NOMO-1 (cell line): ENCODE data around the gene DGAT2L6.
"Not testable (repeated sequence)": the region's sequence is repeated elsewhere in the genome, so short reads cannot be mapped to it uniquely, and the experiment has no call there.

Experiments used
- DNase-seq, 2 experiments: peaks; one replicate each; lab custom pipeline; 2025; ENCODE audit not compliant: unreplicated experiment in 2 of 2; lab: John Stamatoyannopoulos, UW

The DGAT2L6 gene

DNA sequence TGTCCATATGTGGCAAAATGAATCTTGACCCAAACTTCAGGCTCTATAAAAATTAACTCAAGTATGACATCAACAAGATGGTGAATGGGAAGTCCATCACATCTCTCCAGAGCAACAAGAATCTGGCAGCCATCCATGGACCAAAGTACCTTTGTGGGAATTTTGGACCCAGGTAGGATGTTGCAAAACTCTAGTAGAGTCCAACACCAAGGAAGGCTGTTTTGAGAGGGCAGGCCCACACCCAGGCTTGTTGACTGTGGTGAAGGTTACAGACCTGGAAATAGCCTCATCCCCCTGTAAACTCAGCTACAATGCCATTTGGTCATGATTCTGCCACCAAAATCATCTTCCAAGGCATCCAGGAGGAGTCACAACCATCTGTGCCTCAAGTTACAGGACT is 12.9 kb downstream of the DGAT2L6 start:
- DNase-seq = no peak

DNA sequence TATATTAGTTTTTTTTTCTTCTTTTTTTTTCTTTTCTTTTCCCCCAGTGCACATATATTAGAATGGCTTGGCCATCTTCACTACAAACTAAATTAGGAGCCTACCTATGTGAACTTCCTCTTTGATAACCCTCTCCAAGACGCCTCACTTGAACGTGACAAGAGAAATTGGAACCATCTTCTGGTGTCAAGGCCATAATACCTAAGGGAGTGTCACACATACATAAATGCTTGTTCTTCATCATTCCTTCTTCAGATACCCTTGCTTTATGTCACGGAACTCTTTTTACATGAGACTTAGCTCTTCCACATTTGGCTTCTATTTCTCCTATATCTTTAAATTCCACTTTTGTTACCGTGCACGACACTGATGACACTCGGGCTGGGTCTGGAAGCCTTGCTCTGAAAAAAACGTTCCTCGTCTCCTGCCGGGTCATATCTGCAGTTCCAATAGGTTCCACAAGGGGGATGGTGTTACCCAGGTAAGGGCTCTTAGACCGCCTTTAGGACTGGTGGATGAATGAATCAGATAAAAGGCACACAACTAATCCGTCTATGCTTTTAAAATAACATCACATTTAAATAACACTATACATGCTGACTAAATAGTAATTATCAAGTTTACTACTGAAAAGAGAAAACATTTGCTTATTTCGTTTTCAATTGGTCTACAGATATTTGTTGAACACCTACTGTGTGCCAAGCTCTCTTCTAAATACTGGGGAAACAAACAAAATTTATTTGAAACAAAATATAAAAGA is 19.9 kb downstream of the DGAT2L6 start:
- DNase-seq = peak in 1 of 2 experiments; percentile 32

DNA sequence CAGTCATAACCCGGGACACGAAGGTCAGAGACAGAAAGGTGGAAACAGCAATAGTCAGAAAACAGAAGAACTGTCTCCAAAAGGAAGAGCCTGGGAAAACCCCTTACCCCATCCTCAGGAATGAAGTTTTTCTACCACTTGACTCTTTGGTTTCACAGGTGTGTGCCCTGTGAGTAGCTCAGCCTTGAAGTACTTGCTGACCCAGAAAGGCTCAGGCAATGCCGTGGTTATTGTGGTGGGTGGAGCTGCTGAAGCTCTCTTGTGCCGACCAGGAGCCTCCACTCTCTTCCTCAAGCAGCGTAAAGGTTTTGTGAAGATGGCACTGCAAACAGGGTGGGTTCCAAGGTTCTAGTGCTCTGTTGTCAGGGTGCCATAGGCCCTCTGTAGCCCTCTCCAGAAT is 24.4 kb downstream of the DGAT2L6 start:
- DNase-seq = no peak

DNA sequence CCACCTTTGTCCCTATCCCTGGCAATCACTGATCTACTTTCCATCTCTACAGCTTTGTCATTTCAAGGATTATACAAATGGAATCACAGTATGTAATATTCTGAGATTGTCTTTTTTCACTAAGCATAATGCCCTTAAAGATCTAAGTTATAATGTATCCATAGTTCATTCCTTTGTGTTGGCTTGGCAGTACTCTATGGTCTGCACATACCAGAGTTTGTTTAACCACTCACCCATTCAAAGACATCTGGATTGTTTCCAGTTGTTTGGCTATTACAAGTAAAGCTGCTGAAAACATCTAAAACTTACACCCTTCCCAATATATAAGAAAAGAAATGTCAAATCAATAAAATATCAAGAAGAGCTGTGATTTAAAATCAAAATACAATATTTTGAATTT is 31.2 kb downstream of the DGAT2L6 start:
- no peak for DNase-seq

DNA sequence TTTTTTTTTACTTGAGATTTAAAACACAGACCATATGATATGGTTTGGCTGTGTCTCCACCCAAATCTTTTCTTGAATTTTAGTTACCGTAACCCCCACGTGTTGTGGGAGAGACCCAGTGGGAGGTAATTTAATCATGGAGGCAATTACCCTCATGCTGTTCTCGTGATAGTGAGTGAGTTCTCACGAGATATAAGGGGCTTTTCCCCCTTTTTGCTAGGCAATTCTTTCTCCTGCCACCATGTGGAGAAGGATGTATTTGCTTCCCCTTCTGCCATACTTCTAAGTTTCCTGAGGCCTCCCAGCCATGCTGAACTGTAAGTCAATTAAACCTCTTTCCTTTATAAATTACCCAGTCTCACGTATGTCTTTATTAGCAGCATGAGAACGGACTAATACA is 32.3 kb downstream of the DGAT2L6 start:
- DNase-seq = not testable (repeated sequence)

DNA sequence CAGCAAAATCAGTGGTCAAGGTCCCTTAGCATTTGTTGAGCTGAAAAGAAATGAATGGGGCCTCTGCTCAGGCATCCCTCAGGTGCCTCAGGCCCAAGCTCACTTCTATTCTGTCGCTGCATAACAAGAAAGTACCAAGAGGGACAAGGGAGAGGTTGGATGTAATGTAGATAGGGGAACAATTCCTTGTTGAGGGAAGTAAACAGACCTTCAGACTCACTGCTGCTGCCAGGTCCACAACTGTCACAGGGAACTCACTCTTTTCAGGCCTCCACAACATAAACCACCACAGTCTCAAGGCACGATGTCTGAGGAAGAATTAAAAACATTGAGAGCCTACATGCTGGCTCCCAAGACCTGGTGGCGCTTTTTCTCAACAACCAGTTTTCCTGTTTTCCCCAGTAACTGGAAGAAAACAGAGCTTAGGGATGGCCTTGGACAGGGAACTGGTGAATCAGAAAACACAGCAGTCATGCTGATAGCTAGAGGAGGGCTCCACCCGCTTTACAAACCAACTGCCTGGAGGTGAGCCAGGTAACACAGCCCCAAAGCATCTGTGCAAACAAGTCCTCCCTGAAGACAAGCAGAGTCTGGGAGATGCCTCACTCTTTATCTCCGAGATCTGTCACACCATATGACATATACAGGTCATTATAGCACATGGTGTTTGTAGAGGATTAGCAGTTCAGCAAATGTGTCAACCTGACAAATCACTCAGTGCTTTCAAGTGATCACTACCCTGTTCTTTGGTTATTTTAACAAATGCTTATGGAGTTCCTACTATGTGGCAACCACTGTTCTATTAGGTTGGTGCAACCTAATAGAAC is 42.9 kb downstream of the DGAT2L6 start:
- no peak for DNase-seq

DNA sequence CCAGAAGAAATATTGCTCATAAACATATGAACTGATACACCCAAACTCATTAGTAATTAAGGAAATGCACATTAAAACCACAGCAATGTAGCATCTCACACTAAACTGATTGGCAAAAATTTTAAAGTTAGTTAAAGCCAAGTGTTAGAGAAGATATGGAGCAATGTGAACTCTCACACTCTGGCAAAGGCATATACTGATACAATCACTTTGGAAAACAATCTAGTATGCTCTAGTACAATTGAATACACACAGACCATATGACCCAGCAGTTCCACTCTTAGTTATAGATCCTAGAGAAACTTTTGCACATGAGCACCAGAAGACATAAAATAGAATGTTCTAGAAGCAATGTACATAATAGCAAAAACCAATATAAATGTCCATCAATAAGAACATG is 48.8 kb downstream of the DGAT2L6 start:
- no peak for DNase-seq

DNA sequence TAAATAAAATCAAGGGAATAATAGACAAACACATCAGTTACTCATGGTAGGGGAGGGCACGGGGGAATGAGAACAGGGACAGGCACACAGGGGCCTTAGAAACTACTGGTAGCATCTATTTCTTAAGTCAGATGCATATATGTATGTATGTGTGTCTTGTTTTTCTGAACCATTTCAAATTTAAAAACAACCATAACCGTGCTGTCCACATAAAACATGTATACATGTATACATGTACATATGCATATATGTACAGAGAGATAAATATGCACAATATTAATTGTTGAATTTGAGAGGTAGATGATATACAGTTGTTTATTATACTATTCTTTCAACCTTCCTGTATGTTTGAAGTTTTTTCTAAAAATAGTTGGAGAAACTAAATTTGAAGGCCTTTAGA is 49.4 kb downstream of the DGAT2L6 start:
- no peak for DNase-seq

DNA sequence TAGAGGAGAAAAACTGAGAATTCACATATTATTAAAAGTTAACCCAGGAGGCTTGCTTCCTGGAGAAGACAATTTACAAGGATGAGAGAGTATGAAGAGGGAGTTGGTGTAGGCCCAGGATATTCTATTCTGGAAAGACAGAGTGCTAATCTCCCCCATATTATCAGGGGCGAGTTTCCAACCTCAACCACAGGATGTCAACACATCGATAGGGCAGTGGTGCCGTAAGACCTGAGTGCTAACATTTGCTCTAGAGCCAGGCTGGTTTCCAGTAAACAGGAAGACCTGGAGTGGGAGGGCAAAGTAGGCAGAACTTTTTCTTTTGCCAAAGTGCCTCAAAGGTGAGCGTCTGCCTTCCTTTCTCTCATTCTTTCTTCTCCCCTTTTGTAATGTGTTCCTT is 54.4 kb downstream of the DGAT2L6 start:
- DNase-seq = no peak

DNA sequence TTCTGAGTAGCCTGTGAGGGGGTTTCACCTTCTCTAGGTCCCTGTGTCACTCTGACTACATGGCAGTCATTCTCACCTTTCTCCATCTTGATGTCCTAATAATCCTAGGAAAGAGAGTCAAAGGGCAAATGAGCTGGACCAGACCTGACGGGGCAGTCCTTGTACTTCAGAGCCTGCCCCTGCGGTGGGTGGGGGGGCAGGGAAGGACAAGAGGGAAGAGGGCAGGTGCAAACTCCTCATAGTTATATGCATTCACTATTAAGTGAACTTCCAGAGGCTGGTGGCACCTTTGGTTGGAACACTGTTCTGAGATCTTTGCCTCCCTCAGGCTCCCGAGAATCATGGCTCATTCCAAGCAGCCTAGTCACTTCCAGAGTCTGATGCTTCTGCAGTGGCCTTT is 57.1 kb downstream of the DGAT2L6 start, which contains the start of gene AWAT1:
AWAT1 (plus strand) TSS at position 301 of the 400 bp plus-strand sequence; CDS start at position 342, 41 bp downstream.
- no peak for DNase-seq

DNA sequence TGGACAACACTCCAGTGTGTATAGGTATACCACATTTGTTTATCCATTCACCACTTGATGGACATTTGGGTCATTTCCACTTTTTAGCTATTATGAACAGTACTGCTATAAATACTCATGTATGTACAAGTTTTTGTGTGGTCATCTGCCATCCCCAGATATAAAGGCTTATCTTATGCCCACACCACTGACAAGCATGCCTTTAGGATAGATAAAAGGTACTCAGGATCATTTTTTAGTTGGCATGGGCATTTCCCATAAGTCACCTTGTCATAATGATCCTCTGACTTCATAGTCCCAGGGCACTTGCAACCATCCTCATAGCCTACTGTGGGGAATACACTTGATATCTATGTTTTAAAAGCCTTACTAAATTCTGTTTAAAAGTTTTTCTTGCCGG is 63.5 kb downstream of the DGAT2L6 start:
- DNase-seq = no peak

DNA sequence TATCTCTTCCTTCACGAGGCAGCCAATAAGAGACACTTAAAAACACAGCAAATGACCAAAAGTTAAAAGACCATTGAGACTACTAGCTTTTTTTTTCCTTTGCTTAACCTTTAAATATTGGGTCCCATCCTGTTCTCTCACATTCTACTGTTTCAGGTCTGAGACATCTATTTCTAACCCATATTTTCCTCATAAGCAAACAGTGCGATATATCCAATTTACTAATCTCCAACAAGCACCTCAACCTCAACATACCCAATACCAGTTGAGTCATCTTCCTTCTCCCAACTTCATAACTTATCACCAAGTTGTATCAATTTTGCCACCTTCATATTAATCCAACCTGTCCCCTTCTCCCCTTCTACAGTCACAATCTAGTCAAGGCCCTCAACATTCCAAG is 64.2 kb downstream of the DGAT2L6 start:
- no peak for DNase-seq

DNA sequence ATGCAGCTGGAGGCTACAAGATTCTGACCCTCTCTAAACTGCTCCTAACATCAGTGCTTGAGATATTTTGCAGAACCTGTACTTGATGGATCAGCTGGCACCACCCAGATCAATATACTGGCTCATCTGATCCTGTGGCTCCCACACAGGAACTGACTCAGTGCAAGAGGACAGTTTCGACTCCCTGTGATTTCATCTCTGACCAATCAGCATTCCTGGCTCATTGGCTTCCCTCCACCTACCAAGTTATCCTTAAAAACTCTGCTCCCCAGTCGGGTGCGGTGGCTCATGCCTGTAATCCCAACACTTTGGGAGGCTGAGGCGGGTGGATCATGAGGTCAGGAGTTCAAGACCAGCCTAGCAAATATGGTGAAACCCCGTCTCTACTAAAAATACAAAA is 66.3 kb downstream of the DGAT2L6 start:
- DNase-seq = not testable (repeated sequence)

DNA sequence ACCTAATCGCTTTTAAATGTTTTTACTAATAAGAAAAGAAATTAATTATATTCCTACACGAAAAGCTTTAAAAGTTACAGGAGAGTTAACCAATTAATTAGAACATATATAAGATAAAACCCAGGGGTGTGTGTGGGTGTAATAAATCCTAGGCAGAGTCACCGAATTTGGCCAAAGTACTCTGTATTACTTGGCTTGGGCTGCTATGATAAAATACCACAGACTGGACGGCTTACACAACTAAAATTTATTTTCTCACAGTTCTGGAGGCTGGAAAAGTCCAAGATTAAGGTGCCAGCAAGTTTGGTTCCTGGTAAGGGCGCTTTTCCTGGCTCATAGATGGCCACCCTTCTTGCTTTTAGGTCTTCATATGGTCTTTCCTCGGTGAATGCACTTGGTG is 67.6 kb downstream of the DGAT2L6 start:
- no peak for DNase-seq

DNA sequence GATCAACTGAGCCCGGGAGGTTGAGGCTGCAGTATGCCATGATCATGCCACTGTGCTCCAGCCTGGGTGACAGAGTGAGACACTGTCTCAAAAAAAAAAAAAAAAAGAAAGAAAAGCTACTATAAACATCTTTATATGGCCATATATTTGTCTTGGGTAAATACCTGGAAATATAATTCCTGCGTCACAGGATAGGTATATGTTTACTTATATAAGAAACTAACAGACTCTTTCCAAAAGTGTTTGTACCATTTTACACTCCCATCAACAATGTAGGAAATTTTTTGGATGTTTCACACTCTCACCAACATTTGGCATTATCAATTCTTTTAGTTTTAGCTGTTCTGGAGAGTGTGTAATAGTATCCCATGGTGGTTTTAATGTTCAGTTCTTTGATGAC is 70.0 kb downstream of the DGAT2L6 start:
- DNase-seq = no peak

DNA sequence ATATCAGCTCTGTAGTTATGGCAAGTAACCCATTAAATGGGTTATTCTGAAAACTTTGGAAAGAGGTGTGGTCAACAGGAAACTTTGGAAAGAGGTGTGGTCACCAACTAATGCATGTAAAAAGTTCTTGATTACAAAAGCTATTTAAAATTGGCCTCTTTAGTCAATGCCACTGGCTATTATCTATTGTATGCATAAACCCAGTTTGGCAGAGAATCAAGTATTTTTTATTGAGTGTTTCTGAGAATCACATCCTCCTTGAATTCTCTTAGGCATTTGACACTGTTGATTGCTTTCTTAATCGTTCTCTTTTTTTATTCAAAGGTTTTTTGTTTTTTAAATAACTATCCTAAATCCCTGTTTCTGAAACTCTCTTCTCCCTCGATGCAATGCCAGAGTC is 75.2 kb downstream of the DGAT2L6 start:
- DNase-seq = no peak

DNA sequence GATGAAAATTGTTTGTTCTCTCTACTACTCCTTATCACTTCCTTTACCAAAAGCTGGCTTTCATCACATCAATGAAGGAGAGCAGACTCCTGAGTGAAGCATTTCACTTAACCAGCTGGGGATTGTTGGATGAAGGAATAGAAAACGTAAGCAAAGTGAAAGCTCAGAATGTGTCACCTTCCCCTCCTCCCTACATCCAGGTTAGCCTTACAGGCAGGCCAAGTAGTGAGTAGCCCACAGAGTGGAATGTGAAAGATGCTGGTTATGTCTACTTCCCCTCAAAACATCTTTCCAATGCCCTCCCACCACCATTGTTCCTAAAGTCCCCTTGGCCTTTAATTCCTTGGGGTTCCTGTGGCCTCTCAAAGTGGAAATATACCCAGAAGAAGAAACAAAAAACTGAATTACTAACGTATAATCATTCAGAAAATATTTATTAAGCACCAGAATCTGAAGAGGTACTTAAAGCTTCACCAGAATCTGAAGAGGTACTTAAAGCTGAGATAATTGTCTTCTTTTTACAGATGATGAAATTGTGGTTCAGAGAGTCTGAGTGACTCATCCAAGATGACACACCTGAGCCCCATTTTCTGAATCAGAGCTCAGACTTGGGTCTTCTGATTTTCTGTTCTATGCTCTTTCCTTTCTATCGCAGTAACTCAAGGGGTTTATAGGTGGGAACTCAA is 76.2 kb downstream of the DGAT2L6 start:
- DNase-seq = no peak

DNA sequence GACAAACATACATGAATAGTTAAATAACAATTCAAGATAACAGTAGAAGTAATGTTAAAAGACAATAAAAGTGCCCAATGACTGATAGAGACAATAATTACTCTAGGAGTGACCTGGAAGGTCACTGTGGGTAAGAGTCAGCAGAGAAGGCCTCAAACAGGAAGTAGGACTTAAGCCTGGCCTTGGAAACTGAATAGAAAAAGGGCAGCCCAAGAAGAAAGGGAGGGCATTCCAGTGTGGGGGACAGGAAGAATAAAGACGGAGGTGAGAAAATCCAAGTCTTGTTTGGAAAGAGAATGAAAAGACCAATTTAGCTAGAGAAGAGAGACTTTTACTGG is 76.7 kb downstream of the DGAT2L6 start:
- DNase-seq = no peak

DNA sequence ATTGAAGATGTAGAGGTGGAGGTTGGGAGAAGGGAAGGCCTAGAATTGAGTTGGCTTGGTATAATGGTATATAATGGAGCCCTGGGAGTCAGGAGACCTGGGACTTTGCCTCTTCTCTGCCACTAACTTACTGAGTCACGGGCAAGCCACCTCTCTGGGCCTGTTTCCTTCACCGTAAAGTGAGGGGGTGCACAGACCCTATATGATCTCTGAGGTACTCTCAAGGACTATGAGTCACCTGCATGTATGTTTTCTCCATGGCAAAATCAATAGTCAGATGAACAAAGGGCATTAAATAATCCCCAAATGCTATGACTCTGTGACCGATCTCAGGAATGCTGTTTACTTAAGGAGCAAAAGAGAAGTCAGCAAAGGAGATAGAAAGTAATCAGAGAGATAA is 77.6 kb downstream of the DGAT2L6 start:
- no peak for DNase-seq
